OCI-LY7 (cell line): ENCODE results near the gene LZTS2.

Source experiments
- EZH2phosphoT487 ChIP-seq: fragments of 200-600 bp; sonication (generic); IDR thresholded peaks from 2 replicates; pipeline ENCODE4 v1.6.1; 2018; ENCODE audit warnings: low read depth, borderline replicate concordance, mild to moderate bottlenecking, mixed run types, antibody characterized with exemption, low read length, moderate library complexity, mixed read lengths
- TF ChIP-seq, protein P1 (sequence below): fragments of 200-600 bp; sonication (generic); conservative IDR thresholded peaks from 2 replicates; pipeline ENCODE4 v1.5.1; 2014; ENCODE audit warnings: mild to moderate bottlenecking, antibody characterized with exemption, low read length, moderate library complexity, mixed read lengths

DNA sequence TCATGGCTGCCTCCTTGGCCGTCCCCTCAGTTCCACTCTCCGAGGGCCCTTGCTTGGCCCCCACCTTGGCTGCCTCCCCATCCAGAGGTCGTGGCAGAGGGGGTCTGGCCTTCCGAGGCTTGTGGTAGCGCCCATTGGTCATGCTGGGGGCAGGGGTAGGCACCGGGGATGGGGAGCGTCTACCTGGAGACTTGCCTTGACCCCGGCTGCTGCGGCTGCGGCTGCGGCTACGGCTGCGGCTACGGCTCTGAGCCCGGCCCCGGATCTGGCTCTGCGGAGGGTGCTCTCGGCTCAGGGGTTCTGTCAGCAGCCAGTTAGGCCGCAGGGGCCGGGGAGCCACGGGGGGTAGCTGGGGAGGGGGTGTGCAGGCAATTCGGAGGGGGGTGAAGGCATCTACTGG, 10.7 kb downstream of the LZTS2 start:
- TF ChIP-seq, protein P1, sequence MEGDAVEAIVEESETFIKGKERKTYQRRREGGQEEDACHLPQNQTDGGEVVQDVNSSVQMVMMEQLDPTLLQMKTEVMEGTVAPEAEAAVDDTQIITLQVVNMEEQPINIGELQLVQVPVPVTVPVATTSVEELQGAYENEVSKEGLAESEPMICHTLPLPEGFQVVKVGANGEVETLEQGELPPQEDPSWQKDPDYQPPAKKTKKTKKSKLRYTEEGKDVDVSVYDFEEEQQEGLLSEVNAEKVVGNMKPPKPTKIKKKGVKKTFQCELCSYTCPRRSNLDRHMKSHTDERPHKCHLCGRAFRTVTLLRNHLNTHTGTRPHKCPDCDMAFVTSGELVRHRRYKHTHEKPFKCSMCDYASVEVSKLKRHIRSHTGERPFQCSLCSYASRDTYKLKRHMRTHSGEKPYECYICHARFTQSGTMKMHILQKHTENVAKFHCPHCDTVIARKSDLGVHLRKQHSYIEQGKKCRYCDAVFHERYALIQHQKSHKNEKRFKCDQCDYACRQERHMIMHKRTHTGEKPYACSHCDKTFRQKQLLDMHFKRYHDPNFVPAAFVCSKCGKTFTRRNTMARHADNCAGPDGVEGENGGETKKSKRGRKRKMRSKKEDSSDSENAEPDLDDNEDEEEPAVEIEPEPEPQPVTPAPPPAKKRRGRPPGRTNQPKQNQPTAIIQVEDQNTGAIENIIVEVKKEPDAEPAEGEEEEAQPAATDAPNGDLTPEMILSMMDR: no peak
- TF ChIP-seq EZH2phosphoT487: no peak
